Measurements from ENCODE around the gene ETV4. TPM values are rescaled to one million over a fixed set of nuclear protein-coding genes. Genes with fewer than 3 reads are reported as not detected.
"Not testable (repeated sequence)": the region's sequence is repeated elsewhere in the genome, so short reads cannot be mapped to it uniquely, and the experiment has no call there.

Gene ETV4
- polyA plus RNA-seq, 6 donors from 2014 or later, result 0.12 TPM; not detected in 5

DNA sequence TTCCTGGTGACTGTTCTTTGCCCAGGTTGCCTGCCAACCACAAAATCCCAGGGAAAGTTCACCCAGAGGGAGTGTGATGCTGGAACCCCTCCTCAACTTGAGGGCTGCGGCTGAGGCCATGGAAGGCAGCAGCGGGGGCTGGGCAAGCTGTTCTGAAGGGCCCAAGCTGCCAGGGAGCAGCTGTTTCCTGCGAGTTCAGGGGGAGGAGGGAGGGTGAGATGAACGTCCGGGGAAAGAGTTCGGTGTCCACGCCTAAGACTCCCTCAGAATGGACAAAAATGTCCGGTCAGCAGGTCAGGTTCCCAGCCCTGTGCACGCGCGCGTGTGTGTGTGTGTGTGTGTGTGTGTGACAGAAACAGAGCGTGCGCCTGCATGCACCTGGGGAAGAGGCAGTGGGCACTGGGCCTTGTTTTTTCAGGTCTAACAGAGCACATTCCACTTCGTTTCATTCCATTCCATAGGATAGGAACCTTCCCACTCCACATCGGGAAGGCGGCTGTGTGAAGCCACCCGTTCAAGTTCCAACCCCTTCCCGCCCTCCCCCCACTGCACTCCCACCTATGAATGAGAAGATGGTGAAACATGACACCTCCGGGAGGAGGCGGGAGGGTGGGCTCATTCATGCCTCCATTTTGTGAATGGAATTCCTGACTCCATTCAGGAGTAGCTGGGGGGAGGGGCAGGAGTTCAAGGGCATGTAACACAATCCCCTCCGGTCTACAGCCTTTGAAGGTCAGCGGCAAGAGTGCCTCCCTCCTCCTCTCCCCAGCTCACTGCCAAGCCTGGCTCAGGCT lies 15.7 kb downstream of the ETV4 start:
- ATAC-seq (ENCODE audit: low read depth in 2 of 2) (no peak), DNase-seq (no peak)
- Mint-ChIP-seq H3K4me1 (peaks cover 0 to 10% (median 0%) of the 10 kb centered on the region in 3 donors), H3K9me3 (no peaks in the 10 kb centered on the region), H3K27me3 (no peaks in the 10 kb centered on the region), H3K36me3 (peaks cover 0 to 8% of the 10 kb centered on the region in 2 donors), H3K4me3 (no peak overlapping the region), H3K27ac (no peak overlapping the region)

DNA sequence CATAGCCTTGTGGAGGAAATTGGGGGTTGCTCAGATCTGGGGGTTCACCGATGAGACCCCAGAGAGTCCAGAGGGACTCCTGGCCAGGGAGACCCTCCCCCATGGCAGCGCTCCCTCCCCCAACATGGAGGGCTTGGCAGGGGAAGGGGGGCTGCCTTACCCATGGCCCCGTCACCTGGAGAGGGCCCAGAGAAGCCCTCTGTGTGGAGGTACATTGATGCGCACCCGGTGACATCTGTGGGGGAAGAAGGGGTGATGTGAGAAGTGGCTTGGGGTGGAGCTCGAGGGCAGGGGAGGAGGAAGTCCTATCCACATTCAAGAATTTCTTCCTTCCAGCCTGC lies 16.2 kb downstream of the ETV4 start:
- Mint-ChIP-seq H3K27ac (no peak overlapping the region), H3K27me3 (no peaks in the 10 kb centered on the region)

DNA sequence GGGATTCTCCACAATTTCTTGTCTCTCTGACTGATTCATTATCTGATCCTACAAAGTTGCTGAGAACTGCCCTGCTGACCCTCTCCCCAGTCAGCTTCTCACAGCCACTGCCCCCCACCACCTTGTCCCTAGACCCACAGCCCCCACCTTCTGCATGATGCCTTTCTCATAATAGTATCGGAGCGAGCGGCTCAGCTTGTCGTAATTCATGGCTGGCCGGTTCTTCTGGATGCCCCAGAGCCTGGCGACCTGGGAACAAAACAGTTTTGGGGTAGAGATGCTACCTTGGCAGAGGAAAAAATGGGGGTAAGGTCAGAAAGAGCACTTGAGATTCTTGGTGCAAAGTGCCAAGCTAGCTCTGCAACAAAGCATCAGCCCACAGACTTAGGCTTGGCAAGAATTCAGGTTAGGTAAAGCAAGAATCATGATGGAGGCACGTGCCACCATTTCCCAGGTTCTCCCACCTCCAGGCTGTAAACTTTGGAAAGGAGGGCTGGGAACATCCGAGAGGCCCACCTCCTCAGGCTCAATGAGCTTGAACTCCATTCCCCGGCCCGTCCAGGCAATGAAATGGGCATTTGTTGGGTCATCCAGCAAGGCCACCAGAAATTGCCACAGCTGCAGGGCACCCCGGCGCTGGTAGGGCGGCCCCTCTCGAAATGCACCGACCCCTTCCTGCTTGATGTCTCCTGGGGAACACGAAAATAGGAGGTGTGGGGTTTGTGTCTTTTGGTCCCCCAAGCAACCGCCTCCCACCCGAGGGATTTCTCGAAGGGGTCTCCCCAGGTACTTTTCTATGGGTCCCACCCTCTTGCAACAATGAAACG lies 16.9 kb downstream of the ETV4 start:
- Mint-ChIP-seq H3K4me3 (no peak overlapping the region), H3K9me3 (no peaks in the 10 kb centered on the region), H3K27me3 (no peaks in the 10 kb centered on the region), H3K27ac (peak overlapping the region in 1 of 6 donors; percentile 59), H3K36me3 (peaks cover 0 to 8% of the 10 kb centered on the region in 2 donors), H3K4me1 (peaks cover 0 to 10% (median 2%) of the 10 kb centered on the region in 3 donors)
- DNase-seq (no peak), ATAC-seq (ENCODE audit: low read depth in 2 of 2) (no peak)

More for the DNA sequence above, 16.2 kb downstream of the ETV4 start:
- H3K36me3 Mint-ChIP-seq, result peaks cover 0 to 8% of the 10 kb centered on the region in 2 donors
- no peaks in the 10 kb centered on the region for H3K9me3 Mint-ChIP-seq
- DNase-seq (no peak), ATAC-seq (ENCODE audit: low read depth in 2 of 2) (no peak)
- H3K4me3 Mint-ChIP-seq, result no peak overlapping the region
- H3K4me1 Mint-ChIP-seq, result peaks cover 0 to 10% (median 1%) of the 10 kb centered on the region in 3 donors

DNA sequence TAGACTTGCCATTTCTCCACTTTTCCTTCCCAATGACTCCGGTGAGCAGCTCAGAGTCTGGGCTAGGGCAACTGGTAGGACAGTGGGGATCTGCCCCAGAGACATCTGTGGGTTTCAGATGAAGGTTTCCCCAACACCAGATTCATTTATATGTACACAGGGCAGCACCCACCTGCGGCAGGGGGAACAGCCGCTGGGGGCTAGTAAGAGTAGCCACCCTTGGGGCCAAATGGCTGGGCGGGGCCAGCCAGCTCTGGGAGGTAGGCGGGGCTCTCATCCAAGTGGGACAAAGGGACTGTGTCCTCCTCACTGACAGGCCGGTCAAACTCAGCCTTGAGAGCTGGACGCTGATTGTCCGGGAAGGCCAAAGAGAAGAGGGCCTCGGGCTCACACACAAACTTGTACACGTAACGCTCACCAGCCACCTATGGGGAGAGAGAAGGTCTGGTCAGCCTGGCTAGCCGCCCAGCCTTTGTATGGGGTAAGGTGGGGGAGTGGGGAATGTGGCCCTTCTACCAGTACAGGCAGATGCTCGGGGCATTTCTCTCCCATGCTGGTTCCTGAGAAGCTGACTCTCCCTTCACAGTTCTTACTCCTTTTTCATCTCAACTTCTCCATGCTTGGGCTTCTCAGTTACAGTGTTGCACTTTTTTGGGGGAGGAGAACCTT lies 17.7 kb downstream of the ETV4 start:
- Mint-ChIP-seq H3K4me3 (no peak overlapping the region), H3K4me1 (peaks cover 0 to 10% (median 2%) of the 10 kb centered on the region in 3 donors), H3K9me3 (no peaks in the 10 kb centered on the region), H3K27ac (no peak overlapping the region), H3K36me3 (peaks cover 6 to 8% of the 10 kb centered on the region in 2 donors), H3K27me3 (no peaks in the 10 kb centered on the region)
- no peak for ATAC-seq (ENCODE audit: low read depth in 2 of 2)
- no peak for DNase-seq

DNA sequence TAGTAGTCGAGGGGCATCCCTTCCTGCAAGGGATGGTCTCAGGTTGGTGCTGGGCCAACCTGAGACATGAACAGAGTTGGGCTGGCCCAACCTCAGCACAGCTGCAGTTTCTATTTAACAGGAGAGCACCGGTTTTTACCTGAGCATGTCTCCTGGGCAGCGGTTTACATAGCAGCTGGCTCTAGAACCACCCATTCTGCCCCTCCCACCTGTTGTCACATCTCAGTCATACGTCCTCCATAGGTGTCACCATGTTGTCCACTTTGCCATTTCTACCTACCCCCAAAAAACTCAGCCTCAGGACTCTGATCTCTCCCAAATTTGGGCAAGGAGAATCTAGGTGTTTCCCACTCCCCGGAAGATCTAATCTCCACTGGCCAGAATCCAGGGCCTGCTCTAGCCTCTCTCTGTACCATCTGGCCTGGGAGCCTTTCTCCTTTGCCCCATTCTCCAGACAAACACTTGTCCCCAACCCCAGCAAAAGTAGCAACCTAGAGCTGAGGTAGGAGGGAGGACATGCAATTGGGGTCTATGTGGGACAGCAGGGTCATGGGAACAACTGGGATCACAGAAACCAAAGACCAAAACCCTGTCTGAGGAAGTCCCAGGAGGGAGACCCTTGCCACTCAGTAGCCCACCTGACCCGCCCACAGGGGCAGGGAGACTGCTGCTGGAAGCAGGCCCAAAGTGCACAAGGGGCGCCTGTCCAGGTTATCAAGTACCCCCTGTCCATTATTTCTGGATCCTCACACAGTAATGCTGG lies 19.1 kb downstream of the ETV4 start:
- H3K9me3 Mint-ChIP-seq, result no peaks in the 10 kb centered on the region
- no peak overlapping the region for H3K27ac Mint-ChIP-seq
- peaks cover 0 to 10% (median 2%) of the 10 kb centered on the region in 3 donors for H3K4me1 Mint-ChIP-seq
- peaks cover 8% of the 10 kb centered on the region in 2 donors for H3K36me3 Mint-ChIP-seq
- ATAC-seq (ENCODE audit: low read depth in 2 of 2) (no peak), DNase-seq (no peak)
- H3K4me3 Mint-ChIP-seq, result no peak overlapping the region
- no peaks in the 10 kb centered on the region for H3K27me3 Mint-ChIP-seq

DNA sequence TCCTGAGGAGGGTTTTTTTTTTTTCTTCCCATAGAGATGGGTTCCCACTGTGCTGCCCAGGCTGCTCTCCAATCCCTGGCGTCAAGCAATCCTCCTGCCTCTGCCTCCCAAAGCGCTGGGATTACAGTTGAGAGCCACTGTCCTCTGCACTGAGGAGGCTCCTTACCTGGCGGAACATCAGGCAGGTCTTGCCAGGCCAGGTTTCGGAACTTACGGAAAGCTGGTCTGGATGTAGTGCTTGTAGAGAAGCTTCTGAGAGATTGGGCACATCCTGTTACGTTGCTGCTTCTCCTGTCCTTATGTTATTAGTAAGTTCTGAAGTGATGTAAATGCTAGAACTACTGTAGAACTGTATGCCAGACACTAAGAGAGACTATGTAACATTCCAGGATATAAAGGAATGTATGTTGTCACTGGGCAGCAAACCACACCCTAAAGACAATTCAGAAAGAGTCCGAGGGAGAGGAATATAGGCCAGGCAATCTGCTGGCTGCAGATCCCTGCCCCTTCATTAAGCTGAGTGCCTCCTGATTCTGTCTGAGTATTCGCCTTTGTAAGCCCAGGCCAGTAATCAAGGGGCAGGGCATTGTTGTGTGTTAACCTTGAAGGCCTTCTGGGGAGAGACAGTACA lies 21.1 kb downstream of the ETV4 start:
- Mint-ChIP-seq H3K9me3 (no peaks in the 10 kb centered on the region), H3K4me1 (peaks cover 2 to 14% (median 4%) of the 10 kb centered on the region in 3 donors), H3K36me3 (peaks cover 16 to 24% of the 10 kb centered on the region in 2 donors), H3K4me3 (no peak overlapping the region), H3K27me3 (no peaks in the 10 kb centered on the region), H3K27ac (peak overlapping the region in 1 of 6 donors; percentile 57)
- DNase-seq, result no peak
- no peak for ATAC-seq (ENCODE audit: low read depth in 2 of 2)

DNA sequence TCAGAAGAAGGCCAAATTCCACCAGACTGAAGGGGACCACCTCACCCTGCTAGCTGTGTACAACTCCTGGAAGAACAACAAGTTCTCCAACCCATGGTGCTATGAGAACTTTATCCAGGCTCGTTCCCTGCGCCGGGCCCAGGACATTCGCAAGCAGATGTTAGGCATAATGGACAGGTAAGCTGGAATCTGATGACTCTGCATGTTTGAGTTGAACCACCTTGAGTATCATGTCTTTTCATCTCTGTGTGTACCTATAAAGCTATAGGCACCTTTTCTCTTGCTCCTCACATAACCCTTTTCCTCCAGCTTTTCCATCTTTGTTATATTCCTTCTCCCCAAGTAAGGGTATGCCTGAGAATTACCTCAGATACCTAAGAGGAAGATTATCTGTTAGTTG lies 24.8 kb downstream of the ETV4 start:
- Mint-ChIP-seq H3K4me1 (peaks cover 2 to 4% (median 4%) of the 10 kb centered on the region in 3 donors), H3K27me3 (no peaks in the 10 kb centered on the region), H3K9me3 (no peaks in the 10 kb centered on the region), H3K36me3 (peaks cover 24 to 53% of the 10 kb centered on the region in 2 donors), H3K4me3 (no peak overlapping the region), H3K27ac (peak overlapping the region in 1 of 6 donors; percentile 21)
- DNase-seq, result no peak
- no peak for ATAC-seq (ENCODE audit: low read depth in 2 of 2)

DNA sequence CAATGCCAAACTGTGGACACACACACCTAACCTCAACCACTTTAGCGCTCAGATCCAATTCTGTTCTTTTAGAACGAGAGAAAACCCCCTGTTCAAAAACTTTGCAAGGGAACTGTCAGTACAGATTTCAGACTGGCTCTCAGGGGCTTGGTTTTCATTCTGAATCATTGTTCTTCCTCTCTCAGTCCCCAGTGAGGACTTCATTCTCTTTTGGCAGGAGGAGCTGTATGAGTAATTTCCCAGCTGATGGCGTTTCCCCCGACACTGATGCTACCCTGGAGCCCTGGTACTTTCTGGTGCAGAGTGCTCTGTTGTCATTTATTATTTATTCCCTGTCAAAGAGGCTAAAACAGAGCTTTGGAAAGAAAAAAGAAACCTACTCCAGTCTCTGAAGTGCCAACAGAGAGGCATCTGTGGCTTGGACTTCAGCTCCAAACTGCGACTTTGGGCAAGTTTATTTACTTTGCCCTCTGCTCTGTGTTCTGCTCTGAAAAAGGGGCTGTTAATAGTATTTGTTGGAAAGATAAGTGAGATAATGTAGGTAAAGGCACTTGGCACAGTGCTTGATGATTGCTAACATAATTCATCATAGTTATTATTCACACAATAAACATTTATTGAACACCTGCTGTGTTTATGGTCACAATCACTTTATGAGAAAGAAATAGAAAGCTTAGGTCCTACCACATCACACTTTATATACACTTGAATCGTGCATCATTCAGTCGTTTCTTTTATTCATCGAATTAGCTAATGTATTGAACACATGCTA lies 28.3 kb downstream of the ETV4 start:
- H3K36me3 Mint-ChIP-seq, result peaks cover 24 to 47% of the 10 kb centered on the region in 2 donors
- no peak for ATAC-seq (ENCODE audit: low read depth in 2 of 2)
- DNase-seq, result no peak
- no peak overlapping the region for H3K27ac Mint-ChIP-seq
- no peak overlapping the region for H3K4me3 Mint-ChIP-seq
- peaks cover 0 to 4% (median 4%) of the 10 kb centered on the region in 3 donors for H3K4me1 Mint-ChIP-seq
- H3K9me3 Mint-ChIP-seq, result no peaks in the 10 kb centered on the region
- no peaks in the 10 kb centered on the region for H3K27me3 Mint-ChIP-seq

DNA sequence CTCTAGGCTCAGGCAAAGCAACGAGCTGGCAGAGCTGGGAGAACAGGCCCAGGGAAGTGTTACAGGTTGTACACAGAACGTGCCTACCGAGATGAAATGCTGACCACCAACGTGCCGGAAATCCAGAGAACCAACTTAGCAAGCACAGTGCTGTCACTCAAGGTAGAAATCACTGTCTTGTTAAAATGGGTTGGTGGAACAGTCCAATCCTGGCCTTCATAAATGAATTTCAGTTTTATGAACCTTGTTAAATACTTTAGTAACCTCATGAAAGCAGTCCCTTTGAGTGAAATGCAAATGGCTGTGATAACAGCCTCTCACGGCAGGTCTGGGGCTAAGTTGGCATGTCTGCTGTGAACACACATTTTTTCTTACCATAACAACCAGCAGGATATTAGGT lies 29.0 kb downstream of the ETV4 start:
- ATAC-seq (ENCODE audit: low read depth in 2 of 2) (no peak), DNase-seq (no peak)
- no peak overlapping the region for H3K4me3 Mint-ChIP-seq
- H3K36me3 Mint-ChIP-seq, result peaks cover 24 to 53% of the 10 kb centered on the region in 2 donors
- no peaks in the 10 kb centered on the region for H3K9me3 Mint-ChIP-seq
- H3K27me3 Mint-ChIP-seq, result no peaks in the 10 kb centered on the region
- H3K4me1 Mint-ChIP-seq, result peaks cover 0 to 4% (median 4%) of the 10 kb centered on the region in 3 donors
- peak overlapping the region in 1 of 6 donors; percentile 54 for H3K27ac Mint-ChIP-seq

DNA sequence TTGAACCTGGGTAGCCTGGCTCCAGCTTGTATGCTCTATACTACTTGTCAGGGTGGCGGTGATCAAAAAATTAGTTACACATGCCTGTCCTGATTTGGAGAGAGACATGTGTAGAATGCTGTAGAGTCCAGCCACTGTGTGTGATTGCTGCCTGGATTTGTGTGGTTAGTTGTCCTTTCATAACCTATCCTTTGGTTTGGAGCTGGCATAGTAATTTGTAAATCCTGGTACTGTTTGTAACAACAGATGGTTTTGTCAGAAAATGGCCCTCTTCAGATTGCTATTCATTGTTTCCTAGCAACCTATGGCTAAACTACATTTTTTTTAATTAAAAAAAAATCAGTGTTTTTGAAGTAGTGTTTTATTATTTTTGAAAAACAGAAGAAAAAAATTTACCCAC lies 30.5 kb downstream of the ETV4 start:
- no peak overlapping the region for H3K4me3 Mint-ChIP-seq
- H3K27me3 Mint-ChIP-seq, result no peaks in the 10 kb centered on the region
- ATAC-seq (ENCODE audit: low read depth in 2 of 2) (no peak), DNase-seq (no peak)
- H3K36me3 Mint-ChIP-seq, result peaks cover 21 to 45% of the 10 kb centered on the region in 2 donors
- no peaks in the 10 kb centered on the region for H3K9me3 Mint-ChIP-seq
- peaks cover 0 to 3% (median 2%) of the 10 kb centered on the region in 3 donors for H3K4me1 Mint-ChIP-seq
- H3K27ac Mint-ChIP-seq, result no peak overlapping the region

DNA sequence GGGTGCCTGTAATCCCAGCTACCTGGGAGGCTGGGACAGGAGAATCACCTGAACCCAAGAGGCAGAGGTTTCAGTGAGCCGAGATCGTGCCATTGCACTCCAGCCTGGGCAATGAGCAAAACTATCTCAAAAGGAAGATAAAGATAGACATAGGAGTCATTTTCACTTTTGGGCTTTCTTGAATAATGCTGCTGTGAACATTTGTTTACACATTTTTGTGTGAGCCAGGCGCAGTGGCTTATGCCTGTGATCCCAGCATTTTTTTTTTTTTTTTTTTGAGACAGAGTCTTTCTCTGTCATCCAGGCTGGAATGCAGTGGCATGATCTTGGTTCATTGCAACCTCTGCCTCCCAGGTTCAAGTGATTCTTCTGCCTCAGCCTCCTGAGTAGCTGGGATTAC lies 34.9 kb downstream of the ETV4 start:
- not testable (repeated sequence) for H3K4me3 Mint-ChIP-seq; H3K27me3 Mint-ChIP-seq; DNase-seq; H3K27ac Mint-ChIP-seq; ATAC-seq (ENCODE audit: low read depth in 2 of 2); H3K9me3 Mint-ChIP-seq; H3K4me1 Mint-ChIP-seq
- H3K36me3 Mint-ChIP-seq, result peaks cover 18 to 30% of the 10 kb centered on the region in 2 donors

DNA sequence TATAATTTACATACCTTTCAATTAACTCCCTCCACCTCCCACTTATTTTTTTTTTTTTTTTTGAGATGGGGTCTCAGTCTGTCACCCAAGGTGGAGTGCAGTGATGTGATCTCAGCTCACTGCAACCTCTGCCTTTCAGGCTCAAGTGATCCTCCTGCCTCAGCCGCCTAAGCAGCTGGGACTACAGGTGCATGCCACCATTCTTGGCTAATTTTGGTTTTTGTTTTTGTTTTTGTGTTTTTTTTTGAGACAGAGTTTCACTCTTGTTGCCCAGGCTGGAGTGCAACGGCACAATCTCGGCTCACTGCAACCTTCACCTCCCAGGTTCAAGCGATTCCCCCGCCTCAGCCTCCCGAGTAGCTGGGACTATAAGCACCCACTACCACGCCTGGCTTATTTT lies 36.7 kb downstream of the ETV4 start:
- H3K36me3 Mint-ChIP-seq, result peaks cover 22 to 35% of the 10 kb centered on the region in 2 donors
- not testable (repeated sequence) for H3K27me3 Mint-ChIP-seq; H3K27ac Mint-ChIP-seq; H3K9me3 Mint-ChIP-seq; DNase-seq; ATAC-seq (ENCODE audit: low read depth in 2 of 2); H3K4me3 Mint-ChIP-seq; H3K4me1 Mint-ChIP-seq

All from naive B cell (primary cell).